GM19240 (cell line): ENCODE results near the gene RENBP.

Source experiments
- DNase-seq: peaks from one replicate; pipeline ENCODE4 v3.0.0; 2011; ENCODE audit warnings: low spot score; ENCODE audit not compliant: insufficient read length

Gene RENBP

GRCh38 chrX:153954558-153955227 is 10.2 kb upstream of the RENBP start:
- DNase-seq, result no peak

- no peak for DNase-seq
These were observed 9.6 kb upstream of the RENBP start for GRCh38 chrX:153953892-153954557.

GRCh38 chrX:153953342-153953830 is 8.9 kb upstream of the RENBP start:
- peak; percentile 65 for DNase-seq

GRCh38 chrX:153952373-153953026 is 8.1 kb upstream of the RENBP start:
- DNase-seq, result no peak

- no peak for DNase-seq
These were observed 7.4 kb upstream of the RENBP start for GRCh38 chrX:153951683-153952372.

- no peak for DNase-seq
These were observed 5.7 kb upstream of the RENBP start for GRCh38 chrX:153950127-153950526.

GRCh38 chrX:153948847-153949805 is 4.7 kb upstream of the RENBP start:
- DNase-seq, result no peak

GRCh38 chrX:153948002-153948466 is 3.6 kb upstream of the RENBP start:
- no peak for DNase-seq

- peak; percentile 86 for DNase-seq
These were observed 2.7 kb upstream of the RENBP start for GRCh38 chrX:153947009-153947769.

- DNase-seq, result no peak
These were observed 1.8 kb upstream of the RENBP start for GRCh38 chrX:153945956-153946943.

- DNase-seq, result no peak
These were observed 332 bp upstream of the RENBP start for GRCh38 chrX:153944800-153945150.

- no peak for DNase-seq
These were observed 2.8 kb downstream of the RENBP start for GRCh38 chrX:153941336-153942252.

GRCh38 chrX:153939573-153939972 is 4.9 kb downstream of the RENBP start:
- DNase-seq, result no peak

GRCh38 chrX:153938226-153938786 is 6.1 kb downstream of the RENBP start:
- DNase-seq, result no peak

- no peak for DNase-seq
These were observed 7.4 kb downstream of the RENBP start for GRCh38 chrX:153937056-153937455.

- DNase-seq, result no peak
These were observed 9.1 kb downstream of the RENBP start for GRCh38 chrX:153935326-153935851.

GRCh38 chrX:153934762-153935325 is 9.6 kb downstream of the RENBP start, which contains the start of gene NAA10:
NAA10 (minus strand) TSS chrX:153935037; CDS start chrX:153934904, 133 bp downstream.
- peak; percentile 83 for DNase-seq
